GM12892 (cell line): ENCODE measurements around the gene GALNT2.

Experiments used
- POLR2A ChIP-seq: IDR thresholded peaks from 2 replicates; pipeline ENCODE4 v1.6.1; 2011; ENCODE audit warnings: low read depth, low read length, control low read depth
- POLR2AphosphoS5 ChIP-seq: IDR thresholded peaks from 2 replicates; pipeline ENCODE4 v1.6.1; 2011; ENCODE audit warnings: low read depth, low read length, control low read depth
- TAF1 ChIP-seq: IDR thresholded peaks from 2 replicates; pipeline ENCODE4 v1.6.1; 2011; ENCODE audit warnings: low read depth, mild to moderate bottlenecking, control low read depth, low read length, borderline replicate concordance

DNA sequence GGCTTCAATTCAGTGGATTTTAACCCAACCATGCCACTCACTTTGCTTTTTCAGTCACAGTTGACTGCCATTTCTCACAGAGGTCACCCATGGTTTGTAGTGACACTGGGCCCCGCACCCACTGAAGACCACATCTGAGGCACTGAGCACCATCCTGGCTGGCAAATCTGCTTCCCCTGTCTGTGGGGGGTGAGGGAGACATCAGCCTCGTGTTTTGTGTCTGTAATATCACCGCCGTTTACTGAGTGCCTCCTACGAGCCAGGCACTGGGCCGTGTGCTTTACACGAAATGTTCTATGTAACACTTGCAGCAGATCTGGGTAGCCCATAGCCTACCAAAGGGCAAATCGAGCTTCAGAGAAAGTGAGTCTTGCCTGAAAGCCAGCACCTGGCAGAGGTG lies 197.3 kb downstream of the GALNT2 start:
- TF ChIP-seq POLR2A (no peak), POLR2AphosphoS5 (no peak), TAF1 (no peak)
